Ovary (tissue), 3 donors: ENCODE data around the gene PYURF.

ENCODE experiments used
- POLR2A ChIP-seq: fragments of 450-650 bp; IDR thresholded peaks from one replicate; pipeline ENCODE4 v1.6.1; 2017; ENCODE audit warnings: antibody characterized with exemption, mild to moderate bottlenecking, moderate library complexity
- TF ChIP-seq, protein P1 (sequence below), 3 donors: fragments of 450-650 bp in 2 of 3; fragments of 200-600 bp in 1 of 3; IDR thresholded peaks; one replicate each; pipeline versions ENCODE4 v1.5.1 to v1.8.0; 2016 to 2022; ENCODE audit warnings: antibody characterized with exemption in 3 of 3, mild to moderate bottlenecking in 1 of 3
- donor health status: DM: no; HTN: no; CAD: no.

DNA sequence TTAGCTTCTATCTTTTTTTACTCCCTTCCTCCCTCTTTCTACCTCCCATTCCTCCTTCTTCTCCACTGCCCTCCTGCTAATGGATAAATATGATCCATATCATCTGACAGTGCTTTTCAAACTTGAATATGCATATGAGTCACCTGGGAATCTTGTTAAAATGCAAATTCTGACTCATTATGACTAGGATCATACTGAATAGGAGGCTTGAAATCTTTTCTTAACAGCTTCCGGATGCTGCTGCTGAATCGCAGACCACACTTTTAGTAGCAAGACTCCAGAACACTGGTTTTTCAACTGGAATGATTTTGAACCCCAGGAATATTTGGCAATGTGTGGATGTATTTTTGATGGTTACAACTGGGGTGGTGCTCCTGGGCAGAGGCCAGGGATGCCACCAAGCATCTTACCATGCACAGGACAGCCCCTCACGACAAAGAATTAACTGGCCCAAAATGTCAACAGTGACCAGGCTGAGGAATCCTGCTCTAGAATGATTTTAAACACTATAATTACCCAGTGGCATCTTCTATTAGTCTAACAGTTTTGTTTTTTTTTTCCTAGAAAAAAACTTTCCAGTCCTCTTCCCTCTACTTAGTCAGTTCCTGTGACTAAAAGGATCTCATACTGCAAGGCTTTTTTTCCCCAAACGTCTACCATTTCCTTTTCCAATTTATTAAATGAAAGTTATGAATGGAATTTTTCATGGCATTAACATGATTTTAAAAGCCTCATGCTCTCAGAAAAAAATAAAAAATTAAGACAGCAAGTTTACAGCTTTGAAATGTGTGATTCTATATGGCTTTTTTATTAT is 10.6 kb upstream of the PYURF start:
- no peak for TF ChIP-seq POLR2A
- TF ChIP-seq, protein P1, sequence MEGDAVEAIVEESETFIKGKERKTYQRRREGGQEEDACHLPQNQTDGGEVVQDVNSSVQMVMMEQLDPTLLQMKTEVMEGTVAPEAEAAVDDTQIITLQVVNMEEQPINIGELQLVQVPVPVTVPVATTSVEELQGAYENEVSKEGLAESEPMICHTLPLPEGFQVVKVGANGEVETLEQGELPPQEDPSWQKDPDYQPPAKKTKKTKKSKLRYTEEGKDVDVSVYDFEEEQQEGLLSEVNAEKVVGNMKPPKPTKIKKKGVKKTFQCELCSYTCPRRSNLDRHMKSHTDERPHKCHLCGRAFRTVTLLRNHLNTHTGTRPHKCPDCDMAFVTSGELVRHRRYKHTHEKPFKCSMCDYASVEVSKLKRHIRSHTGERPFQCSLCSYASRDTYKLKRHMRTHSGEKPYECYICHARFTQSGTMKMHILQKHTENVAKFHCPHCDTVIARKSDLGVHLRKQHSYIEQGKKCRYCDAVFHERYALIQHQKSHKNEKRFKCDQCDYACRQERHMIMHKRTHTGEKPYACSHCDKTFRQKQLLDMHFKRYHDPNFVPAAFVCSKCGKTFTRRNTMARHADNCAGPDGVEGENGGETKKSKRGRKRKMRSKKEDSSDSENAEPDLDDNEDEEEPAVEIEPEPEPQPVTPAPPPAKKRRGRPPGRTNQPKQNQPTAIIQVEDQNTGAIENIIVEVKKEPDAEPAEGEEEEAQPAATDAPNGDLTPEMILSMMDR (IDR thresholded peaks at IDR 0.05) = no peak
